Activated CD4-positive, CD25-positive, alpha-beta regulatory T cell (primary cell): ENCODE results near the gene FOLR3.
"Not testable (repeated sequence)": the region's sequence is repeated elsewhere in the genome, so short reads cannot be mapped to it uniquely, and the experiment has no call there.

Experiments
- DNase-seq, 4 experiments: peaks; one replicate each; lab custom pipeline; 2025; lab: John Stamatoyannopoulos, UW

The FOLR3 gene

GRCh38 chr11:72135473-72135872, at the start of gene FOLR3:
TSS of gene FOLR3 (plus strand) at chr11:72135725. CDS start at chr11:72135953, 228 bp downstream.
- not testable (repeated sequence) for DNase-seq

DNA sequence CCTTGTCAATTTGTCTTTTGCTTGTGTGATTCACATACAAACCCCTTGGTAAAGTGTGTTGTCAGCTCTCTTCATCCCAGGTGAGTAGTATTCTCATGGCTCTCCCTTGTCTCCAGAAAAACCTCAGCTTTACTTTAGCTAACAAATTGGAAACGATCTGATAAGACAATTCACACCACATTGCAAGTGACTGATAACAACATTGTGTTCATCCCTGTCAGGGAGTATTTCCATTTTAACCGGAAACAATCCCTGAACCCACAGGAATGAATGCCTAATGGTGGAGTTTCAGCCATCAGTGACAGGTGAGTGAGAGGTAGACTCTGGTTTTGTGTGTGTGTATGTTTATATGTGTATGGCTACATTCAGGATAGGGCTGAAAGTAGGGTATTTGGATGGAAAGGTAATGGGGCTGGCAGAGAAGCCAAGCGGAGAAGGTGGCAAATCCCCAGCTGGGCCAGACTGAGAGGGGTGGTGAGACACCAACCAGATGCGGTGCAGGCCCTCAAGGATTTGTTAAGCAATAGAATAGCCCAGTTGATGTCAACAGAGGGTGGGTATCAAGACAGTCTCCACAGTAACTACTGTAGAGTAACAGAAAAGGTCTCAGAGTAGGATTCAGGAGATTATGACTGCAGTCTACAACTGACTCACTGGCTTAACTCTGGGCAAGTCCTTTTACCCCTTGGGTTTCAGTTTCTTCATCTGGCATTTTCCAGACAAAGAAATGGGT, 47.3 kb upstream of the FOLR3 start:
- DNase-seq = no peak

DNA sequence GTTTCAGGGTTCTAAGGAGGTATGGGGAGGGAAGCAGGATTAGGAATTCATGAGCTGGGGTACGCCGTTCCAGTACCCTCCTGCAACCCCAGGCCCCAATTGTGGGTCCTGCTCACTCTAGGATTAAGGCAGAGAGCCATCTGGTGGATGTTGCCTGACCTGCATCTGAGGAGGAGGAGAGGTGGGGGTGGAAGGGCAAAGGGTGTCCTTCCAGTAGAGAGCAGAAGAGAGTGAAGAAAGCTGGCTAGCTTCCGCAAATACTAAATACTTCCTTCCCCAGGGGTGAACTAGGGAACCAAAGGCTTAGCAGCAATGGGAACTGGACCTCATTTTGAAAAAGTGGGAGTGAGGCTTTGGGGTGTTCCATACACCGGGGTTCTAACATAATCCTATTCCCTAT, 44.2 kb upstream of the FOLR3 start:
- peak; percentile 13 to 42 (median 39) for DNase-seq

DNA sequence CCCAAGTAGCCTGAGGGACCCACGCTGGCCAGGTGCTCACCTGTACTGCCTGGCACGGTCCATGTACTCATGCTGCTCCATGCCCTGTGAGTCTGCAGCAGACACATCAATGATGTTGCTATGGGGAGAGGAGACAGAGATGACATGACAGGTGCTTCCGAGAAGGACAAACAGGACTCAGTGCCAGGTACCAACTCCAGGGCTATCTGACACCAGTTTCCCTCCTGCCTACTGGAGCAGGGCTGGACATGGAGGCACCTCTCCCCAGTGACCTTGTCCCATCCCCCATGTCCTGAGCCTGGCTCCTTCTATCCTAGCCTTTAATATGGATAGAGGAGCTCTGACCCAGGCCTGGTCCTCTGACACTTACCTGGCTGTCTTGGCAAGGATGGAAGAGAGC, 36.8 kb upstream of the FOLR3 start:
- DNase-seq = no peak

DNA sequence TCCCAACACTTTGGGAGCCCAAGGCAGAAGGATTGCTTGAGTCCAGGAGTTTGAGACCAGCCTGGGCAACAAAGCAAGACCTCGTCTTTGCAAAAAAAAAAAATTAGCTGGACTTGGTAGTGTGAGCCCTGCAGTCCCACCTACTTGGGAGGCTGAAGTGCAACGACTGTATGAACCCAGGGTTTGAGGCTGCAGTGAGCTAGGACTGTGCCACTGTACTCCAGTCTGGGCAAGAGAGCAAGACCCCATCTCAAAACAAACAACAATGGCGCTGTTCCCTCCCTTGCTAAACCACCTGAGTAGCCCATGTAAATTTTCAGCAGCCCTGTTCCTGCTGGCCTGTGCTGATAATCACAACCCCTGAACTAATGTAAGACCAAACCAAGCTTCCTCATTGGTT, 35.5 kb upstream of the FOLR3 start:
- DNase-seq = no peak

- no peak for DNase-seq
Observed at GRCh38 chr11:72100462-72100861, 35.1 kb upstream of the FOLR3 start.

GRCh38 chr11:72102162-72102561, 33.4 kb upstream of the FOLR3 start:
- DNase-seq = no peak

DNA sequence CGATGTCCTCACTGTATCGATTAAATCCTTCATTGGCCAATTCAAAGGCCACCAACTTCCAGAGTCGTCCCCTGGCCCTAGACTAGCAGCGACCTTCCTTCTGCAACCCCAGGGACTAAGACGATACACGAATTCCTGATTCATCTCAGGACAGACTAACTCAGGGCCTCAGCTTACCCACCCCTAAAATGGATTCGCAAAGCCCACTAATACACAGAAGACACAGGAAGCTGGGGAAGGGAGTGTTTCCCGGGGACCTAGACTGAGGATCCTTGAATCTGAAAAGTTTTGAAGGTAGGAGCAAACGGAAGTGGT, 32.9 kb upstream of the FOLR3 start:
- DNase-seq = no peak

GRCh38 chr11:72102946-72103753, 32.4 kb upstream of the FOLR3 start, which contains the start of gene LAMTOR1:
TSS of gene LAMTOR1 (minus strand) at chr11:72103297. CDS start at chr11:72103224, 73 bp downstream.
- peak; percentile 93 to 98 (median 96) for DNase-seq

GRCh38 chr11:72103754-72104167, 31.8 kb upstream of the FOLR3 start:
- no peak for DNase-seq

- DNase-seq = no peak
Observed at GRCh38 chr11:72105888-72106287, 29.6 kb upstream of the FOLR3 start, which contains the start of gene TOMT. TSS of gene TOMT (plus strand) at chr11:72105924. CDS start at chr11:72105952, 28 bp downstream.

DNA sequence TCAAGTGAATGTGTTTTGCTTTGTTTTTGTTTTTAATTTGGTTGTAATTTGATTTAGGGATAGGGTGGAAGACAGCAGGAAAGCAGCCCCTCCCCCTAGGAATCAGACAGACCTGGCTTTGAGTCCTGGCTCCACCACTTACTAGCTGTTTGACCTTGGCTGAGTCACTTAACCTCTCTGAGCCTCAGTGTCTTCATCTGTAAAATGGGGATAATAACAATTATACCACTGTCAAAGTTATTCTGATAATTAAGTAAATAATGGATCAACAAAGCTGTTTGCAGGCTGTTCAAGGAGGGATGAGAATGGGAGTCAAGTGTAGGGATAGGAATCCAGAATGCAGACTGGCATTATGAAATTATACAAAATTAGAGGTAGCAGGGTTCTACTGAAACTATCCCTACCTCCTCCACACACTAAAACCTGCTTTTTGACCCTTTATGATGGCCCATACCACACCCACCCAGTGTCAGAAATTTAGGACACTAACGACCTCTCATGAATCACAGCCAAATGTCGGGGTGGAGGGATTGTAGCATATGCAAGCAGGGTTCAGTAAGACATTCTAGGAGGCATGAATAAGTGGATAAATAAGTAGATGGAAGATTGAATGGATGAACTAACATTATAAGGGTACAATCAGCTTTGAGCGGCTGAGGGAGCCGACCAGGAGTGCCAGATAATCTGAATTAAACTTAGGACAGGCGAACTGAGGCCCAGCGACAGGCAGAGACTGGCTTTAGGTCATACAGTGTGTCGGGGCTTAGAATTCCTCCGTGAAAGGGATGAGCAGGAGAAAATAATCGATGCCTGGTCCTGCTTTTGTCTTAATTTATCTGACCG, 24.0 kb upstream of the FOLR3 start:
- no peak for DNase-seq

- DNase-seq = peak; percentile 93 to 98 (median 94)
Observed at GRCh38 chr11:72112143-72112977, 23.2 kb upstream of the FOLR3 start, which contains the start of gene ANAPC15. TSS of gene ANAPC15 (minus strand) at chr11:72112695. CDS start at chr11:72111276, 1,419 bp downstream.

- DNase-seq = no peak
Observed at GRCh38 chr11:72112978-72113808, 22.3 kb upstream of the FOLR3 start.

DNA sequence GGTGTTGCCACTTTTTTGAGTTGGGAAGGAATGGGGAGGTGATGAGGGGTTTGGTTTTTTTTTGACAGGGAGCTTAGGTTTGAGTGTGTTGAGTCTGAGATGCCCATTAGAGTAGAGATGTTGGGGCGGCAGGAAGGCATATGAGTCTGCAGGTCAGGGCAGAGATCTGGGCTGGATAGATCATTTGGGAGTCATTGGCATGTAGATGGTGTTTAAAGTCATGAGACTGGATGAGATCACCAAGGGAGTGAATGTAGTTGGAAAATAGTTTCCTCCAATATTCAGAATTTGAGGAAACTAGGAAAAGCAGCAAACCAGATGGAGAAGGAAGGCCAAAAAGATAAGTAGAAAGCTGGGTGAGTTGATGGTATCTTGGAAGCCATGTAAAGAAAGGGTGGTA, 21.0 kb upstream of the FOLR3 start:
- DNase-seq = no peak

GRCh38 chr11:72116019-72116755, 19.3 kb upstream of the FOLR3 start:
- no peak for DNase-seq

DNA sequence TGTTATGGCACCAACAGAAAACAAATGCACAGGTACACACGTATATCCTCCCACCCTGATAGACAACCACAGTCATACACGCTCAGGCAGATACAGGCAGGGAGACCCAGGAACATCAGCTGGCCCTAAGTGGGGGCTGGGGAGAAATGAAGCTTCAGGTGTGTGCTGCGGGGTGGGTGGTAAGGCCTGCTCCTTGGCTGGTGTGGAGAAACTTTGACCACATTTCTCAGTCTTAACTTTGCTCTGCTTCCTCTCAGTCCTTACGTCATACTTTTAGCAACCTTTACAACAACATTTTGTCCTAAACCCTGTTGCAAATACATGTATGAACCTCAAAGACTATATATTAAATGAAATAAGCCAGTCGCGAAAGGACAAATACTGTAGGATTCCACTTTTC, 16.3 kb upstream of the FOLR3 start:
- no peak for DNase-seq

DNA sequence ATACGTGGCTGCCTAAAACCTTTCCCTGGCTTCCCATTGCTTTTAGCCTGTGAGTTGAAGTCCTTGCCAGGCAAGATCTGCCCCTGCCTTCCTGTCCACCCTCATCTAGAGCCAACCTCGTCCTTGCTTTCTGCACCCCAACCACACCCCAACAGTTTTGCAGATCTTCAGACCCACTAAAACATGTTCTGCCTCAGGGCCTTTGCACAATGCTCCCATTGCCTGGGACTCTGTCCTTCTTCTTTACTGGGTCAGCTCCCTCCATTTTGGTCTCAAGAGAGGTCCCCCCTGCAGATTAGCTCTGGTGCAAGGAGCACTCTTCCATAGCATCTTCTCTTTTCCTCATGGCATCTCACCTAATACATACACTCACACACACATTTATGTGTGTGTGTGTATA, 14.6 kb upstream of the FOLR3 start:
- no peak for DNase-seq

- no peak for DNase-seq
Observed at GRCh38 chr11:72122607-72123006, 12.9 kb upstream of the FOLR3 start.
